GM23338 (cell line): ENCODE data around the gene PARD3. TPM values are rescaled to one million over a fixed set of nuclear protein-coding genes. Genes with fewer than 3 reads are reported as not detected.

ENCODE experiments used
- ATAC-seq: fragments of 200-7000 bp; cut with Tn5 transposase; 3 replicates; pipeline ENCODE4 v1.9.1; 2020
- DNase-seq: peaks from one replicate; pipeline ENCODE4 v3.0.0-alpha.2; 2015; ENCODE audit warnings: low spot score
- H2AFZ ChIP-seq: fragments of 200-600 bp; sonication (generic); 2 replicates; pipeline ENCODE4 v1.8.0; 2016; ENCODE audit warnings: antibody characterized with exemption, mild to moderate bottlenecking, moderate library complexity
- H3F3A ChIP-seq: fragments of 200-600 bp; sonication (generic); replicated peaks from 2 replicates; pipeline ENCODE4 v1.8.0; 2017; ENCODE audit warnings: antibody characterized with exemption, mixed run types, low read depth
- H3K27ac ChIP-seq: fragments of 200-600 bp; sonication (generic); 2 replicates; pipeline ENCODE4 v1.6.1; 2016; ENCODE audit warnings: low read depth
- H3K27me3 ChIP-seq: fragments of 200-600 bp; sonication (generic); 2 replicates; pipeline ENCODE4 v1.8.0; 2016; ENCODE audit warnings: mild to moderate bottlenecking, mixed run types, moderate library complexity; ENCODE audit not compliant: insufficient read depth
- H3K36me3 ChIP-seq: fragments of 200-600 bp; sonication (generic); 2 replicates; pipeline ENCODE4 v1.8.0; 2016; ENCODE audit warnings: mild to moderate bottlenecking; ENCODE audit not compliant: insufficient read depth
- H3K4me1 ChIP-seq: fragments of 200-600 bp; sonication (generic); 2 replicates; pipeline ENCODE4 v1.8.0; 2016; ENCODE audit warnings: mild to moderate bottlenecking, moderate library complexity; ENCODE audit not compliant: insufficient read depth
- H3K4me2 ChIP-seq: fragments of 200-600 bp; sonication (generic); 2 replicates; pipeline ENCODE4 v1.7.1; 2017; ENCODE audit warnings: mixed run types
- H3K4me3 ChIP-seq: fragments of 200-600 bp; sonication (generic); 2 replicates; pipeline ENCODE4 v1.6.1; 2016; ENCODE audit warnings: mixed run types
- H3K79me2 ChIP-seq: fragments of 200-600 bp; sonication (generic); replicated peaks from 2 replicates; pipeline ENCODE4 v1.8.0; 2017; ENCODE audit warnings: mild to moderate bottlenecking; ENCODE audit not compliant: insufficient read depth
- H3K9me2 ChIP-seq: fragments of 200-600 bp; sonication (generic); 2 replicates; pipeline ENCODE4 v1.8.0; 2017; ENCODE audit not compliant: insufficient read depth
- H4K20me1 ChIP-seq: fragments of 200-600 bp; sonication (generic); replicated peaks from 2 replicates; pipeline ENCODE4 v1.8.0; 2017; ENCODE audit warnings: mild to moderate bottlenecking; ENCODE audit not compliant: insufficient read depth
- H3K27ac Mint-ChIP-seq: 2 replicates; pipeline ENCODE4 v1.8.0; 2020; ENCODE audit warnings: inconsistent platforms, mild to moderate bottlenecking, moderate library complexity, mixed read lengths
- H3K27me3 Mint-ChIP-seq: 3 replicates; pipeline ENCODE4 v1.8.0; 2022; ENCODE audit warnings: low read depth, mild to moderate bottlenecking, moderate library complexity, mixed read lengths, inconsistent platforms; ENCODE audit not compliant: insufficient read depth, poor library complexity
- H3K36me3 Mint-ChIP-seq: 3 replicates; pipeline ENCODE4 v1.8.0; 2021; ENCODE audit warnings: low read depth, mild to moderate bottlenecking, inconsistent platforms, moderate library complexity, mixed read lengths
- H3K4me1 Mint-ChIP-seq: 3 replicates; pipeline ENCODE4 v1.8.0; 2020; ENCODE audit warnings: mild to moderate bottlenecking, inconsistent platforms, mixed read lengths
- H3K4me3 Mint-ChIP-seq: 3 replicates; pipeline ENCODE4 v1.8.0; 2021; ENCODE audit warnings: moderate library complexity, mild to moderate bottlenecking, inconsistent platforms, mixed read lengths
- H3K9me3 Mint-ChIP-seq: 3 replicates; pipeline ENCODE4 v1.8.0; 2020; ENCODE audit warnings: moderate library complexity, mild to moderate bottlenecking, inconsistent platforms, mixed read lengths
- CREB1 ChIP-seq: fragments of 250-450 bp; sonication (Bioruptor Pico); IDR thresholded peaks from 2 replicates; pipeline ENCODE4 v1.5.0; 2020; ENCODE audit warnings: low read depth, mild to moderate bottlenecking, moderate library complexity
- EZH2 ChIP-seq: fragments of 200-600 bp; sonication (generic); IDR thresholded peaks from one replicate; pipeline ENCODE4 v1.8.0; 2017; ENCODE audit warnings: antibody characterized with exemption, mild to moderate bottlenecking, low read depth; ENCODE audit not compliant: unreplicated experiment
- STAT1 ChIP-seq: IDR thresholded peaks from one replicate; pipeline ENCODE4 v1.6.1; 2016; ENCODE audit warnings: antibody characterized with exemption; ENCODE audit not compliant: unreplicated experiment
- polyA plus RNA-seq: library from polyadenylated mRNA; unstranded; fragments of >200 nt; fragmentation: Nextera tagmentation; extraction: Ambion mirVana; gene quantifications from 2 replicates; pipeline ENCODE4 v1.2.1, GENCODE V29; 2016
- total RNA-seq: library from RNA; depleted of rRNA; stranded (reverse); fragments of >200 nt; shearing (Covaris generic); gene quantifications from 2 replicates; pipeline ENCODE4 v1.2.3, GENCODE V29; 2014
- TF ChIP-seq, protein P1 (sequence below), 2 experiments: fragments of 200-600 bp in 1 of 2; sonication (generic) in 1 of 2; conservative IDR thresholded peaks; 2 replicates each; pipeline versions ENCODE4 v1.5.1 to v1.6.1; 2016 to 2017; ENCODE audit warnings: antibody characterized with exemption in 2 of 2, low read depth in 2 of 2, mild to moderate bottlenecking in 2 of 2, moderate library complexity in 1 of 2
- TF ChIP-seq, protein P2 (sequence below): fragments of 250-450 bp; sonication (Bioruptor Pico); IDR thresholded peaks from 2 replicates; pipeline ENCODE4 v1.5.0; 2020; ENCODE audit warnings: mild to moderate bottlenecking, moderate library complexity

PARD3 gene
- total and polyA plus RNA-seq, 2 experiments from 2014 or later = 30.2 to 51.4 TPM

DNA sequence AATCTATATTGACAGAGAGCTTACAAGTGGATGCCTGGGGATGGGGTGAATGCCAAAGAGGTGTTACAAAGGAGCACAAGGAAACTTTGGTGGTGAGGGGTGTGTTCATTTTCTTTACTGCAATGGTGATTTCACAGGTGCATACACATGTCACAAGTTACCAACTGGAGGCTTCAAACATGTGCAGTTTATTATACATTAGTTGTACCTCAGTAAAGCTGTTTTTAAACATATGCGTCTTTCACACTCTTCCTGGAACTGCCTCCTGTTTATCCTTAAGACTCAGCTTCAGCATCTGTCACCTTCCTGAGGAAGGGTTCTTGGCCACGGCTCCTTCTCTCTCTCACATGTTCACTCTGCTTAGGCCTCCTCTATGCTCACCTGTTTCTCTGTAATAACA lies 731.5 kb downstream of the PARD3 start:
- H3K27me3 Mint-ChIP-seq = peaks cover 7% of the 10 kb centered on the region
- Histone ChIP-seq H3K27ac (no peak overlapping the region), H3F3A (no peaks in the 10 kb centered on the region), H3K9me2 (0 out of 2 replicates have a peak, but pooled peaks cover 6% of the 10 kb centered on the region), H3K4me2 (no peak overlapping the region), H3K79me2 (no peaks in the 10 kb centered on the region), H3K27me3 (no peaks in the 10 kb centered on the region), H3K36me3 (no peaks in the 10 kb centered on the region), H2AFZ (no peak overlapping the region), H3K4me1 (no peaks in the 10 kb centered on the region), H3K4me3 (no peak overlapping the region), H4K20me1 (no peaks in the 10 kb centered on the region)
- DNase-seq (no peak), ATAC-seq (no peak)
- no peak for TF ChIP-seq EZH2
- no peaks in the 10 kb centered on the region; the same call in 2 of the 3 replicates for H3K4me1 Mint-ChIP-seq
- H3K36me3 Mint-ChIP-seq = peaks cover 5% of the 10 kb centered on the region; the same call in 1 of the 3 replicates
- no peak overlapping the region for H3K4me3 Mint-ChIP-seq
- H3K27ac Mint-ChIP-seq = no peak overlapping the region
- peaks cover 10% of the 10 kb centered on the region for H3K9me3 Mint-ChIP-seq

DNA sequence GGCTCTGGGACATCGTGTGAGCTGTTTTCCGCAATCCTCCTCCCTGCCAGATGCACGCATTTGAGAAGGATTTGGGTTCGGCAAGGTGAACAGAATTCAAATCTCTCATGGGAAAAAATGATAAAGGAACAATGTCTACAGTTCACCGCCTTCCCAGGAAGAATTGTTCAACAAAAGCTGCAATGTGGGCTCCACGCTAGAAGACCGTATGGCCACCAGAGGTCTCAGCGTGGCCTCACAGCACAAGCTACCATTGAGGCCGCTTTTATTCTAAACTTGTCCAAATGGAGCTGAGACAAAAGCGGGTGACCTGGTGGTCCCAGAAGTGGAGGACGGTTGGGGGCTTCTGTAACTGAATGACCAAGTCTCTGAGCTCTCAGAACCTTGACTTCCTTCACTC lies 733.1 kb downstream of the PARD3 start:
- no peak; the same call in 2 of the 3 replicates for ATAC-seq
- H3F3A ChIP-seq = no peaks in the 10 kb centered on the region
- no peaks in the 10 kb centered on the region; the same call in 2 of the 3 replicates for H3K4me1 Mint-ChIP-seq
- H3K9me3 Mint-ChIP-seq = peaks cover 10% of the 10 kb centered on the region
- H3K4me3 Mint-ChIP-seq = no peak overlapping the region
- H3K27me3 ChIP-seq = no peaks in the 10 kb centered on the region
- H3K79me2 ChIP-seq = no peaks in the 10 kb centered on the region
- 0 out of 2 replicates have a peak, but pooled peaks cover 2% of the 10 kb centered on the region for H3K9me2 ChIP-seq
- H3K36me3 Mint-ChIP-seq = peaks cover 5% of the 10 kb centered on the region; the same call in 1 of the 3 replicates
- peaks cover 7% of the 10 kb centered on the region for H3K27me3 Mint-ChIP-seq
- DNase-seq = peak; percentile 38
- no peak overlapping the region for H3K27ac Mint-ChIP-seq
- no peak overlapping the region for H3K4me2 ChIP-seq
- H3K4me3 ChIP-seq = no peak overlapping the region
- peak overlapping the region; percentile 52; the same call in 1 of the 2 replicates for H2AFZ ChIP-seq
- H4K20me1 ChIP-seq = no peaks in the 10 kb centered on the region
- no peaks in the 10 kb centered on the region for H3K4me1 ChIP-seq
- no peak for TF ChIP-seq STAT1
- TF ChIP-seq, protein P1, sequence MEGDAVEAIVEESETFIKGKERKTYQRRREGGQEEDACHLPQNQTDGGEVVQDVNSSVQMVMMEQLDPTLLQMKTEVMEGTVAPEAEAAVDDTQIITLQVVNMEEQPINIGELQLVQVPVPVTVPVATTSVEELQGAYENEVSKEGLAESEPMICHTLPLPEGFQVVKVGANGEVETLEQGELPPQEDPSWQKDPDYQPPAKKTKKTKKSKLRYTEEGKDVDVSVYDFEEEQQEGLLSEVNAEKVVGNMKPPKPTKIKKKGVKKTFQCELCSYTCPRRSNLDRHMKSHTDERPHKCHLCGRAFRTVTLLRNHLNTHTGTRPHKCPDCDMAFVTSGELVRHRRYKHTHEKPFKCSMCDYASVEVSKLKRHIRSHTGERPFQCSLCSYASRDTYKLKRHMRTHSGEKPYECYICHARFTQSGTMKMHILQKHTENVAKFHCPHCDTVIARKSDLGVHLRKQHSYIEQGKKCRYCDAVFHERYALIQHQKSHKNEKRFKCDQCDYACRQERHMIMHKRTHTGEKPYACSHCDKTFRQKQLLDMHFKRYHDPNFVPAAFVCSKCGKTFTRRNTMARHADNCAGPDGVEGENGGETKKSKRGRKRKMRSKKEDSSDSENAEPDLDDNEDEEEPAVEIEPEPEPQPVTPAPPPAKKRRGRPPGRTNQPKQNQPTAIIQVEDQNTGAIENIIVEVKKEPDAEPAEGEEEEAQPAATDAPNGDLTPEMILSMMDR (conservative IDR thresholded peaks at IDR 0.05; ENCODE audit: low read depth in 2 of 2) = peak; percentile 48 to 67
- H3K27ac ChIP-seq = no peak overlapping the region
- H3K36me3 ChIP-seq = no peaks in the 10 kb centered on the region

DNA sequence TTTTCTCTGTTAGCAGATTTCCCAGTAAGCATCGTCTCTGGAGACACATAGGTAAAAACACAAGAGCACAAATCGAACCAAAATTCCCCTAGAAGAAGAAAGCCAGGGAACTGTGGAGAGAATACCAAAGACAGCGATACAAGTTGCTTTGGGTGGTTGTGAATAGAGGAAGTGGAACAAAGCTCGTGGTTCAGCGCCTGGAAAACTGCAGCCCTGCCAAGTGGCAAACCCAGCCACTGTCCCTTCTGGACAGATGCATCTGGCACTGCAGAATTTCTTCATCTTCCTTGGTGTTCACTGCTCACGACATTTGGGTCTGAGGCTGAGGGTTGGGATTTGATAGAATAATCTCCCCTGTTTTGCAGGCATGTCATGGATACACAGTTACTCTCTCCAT lies 733.8 kb downstream of the PARD3 start:
- H3K4me3 ChIP-seq = no peak overlapping the region
- no peak for DNase-seq
- H3K36me3 Mint-ChIP-seq = peaks cover 5% of the 10 kb centered on the region; the same call in 1 of the 3 replicates
- H3K27ac Mint-ChIP-seq = no peak overlapping the region
- TF ChIP-seq, protein P2, sequence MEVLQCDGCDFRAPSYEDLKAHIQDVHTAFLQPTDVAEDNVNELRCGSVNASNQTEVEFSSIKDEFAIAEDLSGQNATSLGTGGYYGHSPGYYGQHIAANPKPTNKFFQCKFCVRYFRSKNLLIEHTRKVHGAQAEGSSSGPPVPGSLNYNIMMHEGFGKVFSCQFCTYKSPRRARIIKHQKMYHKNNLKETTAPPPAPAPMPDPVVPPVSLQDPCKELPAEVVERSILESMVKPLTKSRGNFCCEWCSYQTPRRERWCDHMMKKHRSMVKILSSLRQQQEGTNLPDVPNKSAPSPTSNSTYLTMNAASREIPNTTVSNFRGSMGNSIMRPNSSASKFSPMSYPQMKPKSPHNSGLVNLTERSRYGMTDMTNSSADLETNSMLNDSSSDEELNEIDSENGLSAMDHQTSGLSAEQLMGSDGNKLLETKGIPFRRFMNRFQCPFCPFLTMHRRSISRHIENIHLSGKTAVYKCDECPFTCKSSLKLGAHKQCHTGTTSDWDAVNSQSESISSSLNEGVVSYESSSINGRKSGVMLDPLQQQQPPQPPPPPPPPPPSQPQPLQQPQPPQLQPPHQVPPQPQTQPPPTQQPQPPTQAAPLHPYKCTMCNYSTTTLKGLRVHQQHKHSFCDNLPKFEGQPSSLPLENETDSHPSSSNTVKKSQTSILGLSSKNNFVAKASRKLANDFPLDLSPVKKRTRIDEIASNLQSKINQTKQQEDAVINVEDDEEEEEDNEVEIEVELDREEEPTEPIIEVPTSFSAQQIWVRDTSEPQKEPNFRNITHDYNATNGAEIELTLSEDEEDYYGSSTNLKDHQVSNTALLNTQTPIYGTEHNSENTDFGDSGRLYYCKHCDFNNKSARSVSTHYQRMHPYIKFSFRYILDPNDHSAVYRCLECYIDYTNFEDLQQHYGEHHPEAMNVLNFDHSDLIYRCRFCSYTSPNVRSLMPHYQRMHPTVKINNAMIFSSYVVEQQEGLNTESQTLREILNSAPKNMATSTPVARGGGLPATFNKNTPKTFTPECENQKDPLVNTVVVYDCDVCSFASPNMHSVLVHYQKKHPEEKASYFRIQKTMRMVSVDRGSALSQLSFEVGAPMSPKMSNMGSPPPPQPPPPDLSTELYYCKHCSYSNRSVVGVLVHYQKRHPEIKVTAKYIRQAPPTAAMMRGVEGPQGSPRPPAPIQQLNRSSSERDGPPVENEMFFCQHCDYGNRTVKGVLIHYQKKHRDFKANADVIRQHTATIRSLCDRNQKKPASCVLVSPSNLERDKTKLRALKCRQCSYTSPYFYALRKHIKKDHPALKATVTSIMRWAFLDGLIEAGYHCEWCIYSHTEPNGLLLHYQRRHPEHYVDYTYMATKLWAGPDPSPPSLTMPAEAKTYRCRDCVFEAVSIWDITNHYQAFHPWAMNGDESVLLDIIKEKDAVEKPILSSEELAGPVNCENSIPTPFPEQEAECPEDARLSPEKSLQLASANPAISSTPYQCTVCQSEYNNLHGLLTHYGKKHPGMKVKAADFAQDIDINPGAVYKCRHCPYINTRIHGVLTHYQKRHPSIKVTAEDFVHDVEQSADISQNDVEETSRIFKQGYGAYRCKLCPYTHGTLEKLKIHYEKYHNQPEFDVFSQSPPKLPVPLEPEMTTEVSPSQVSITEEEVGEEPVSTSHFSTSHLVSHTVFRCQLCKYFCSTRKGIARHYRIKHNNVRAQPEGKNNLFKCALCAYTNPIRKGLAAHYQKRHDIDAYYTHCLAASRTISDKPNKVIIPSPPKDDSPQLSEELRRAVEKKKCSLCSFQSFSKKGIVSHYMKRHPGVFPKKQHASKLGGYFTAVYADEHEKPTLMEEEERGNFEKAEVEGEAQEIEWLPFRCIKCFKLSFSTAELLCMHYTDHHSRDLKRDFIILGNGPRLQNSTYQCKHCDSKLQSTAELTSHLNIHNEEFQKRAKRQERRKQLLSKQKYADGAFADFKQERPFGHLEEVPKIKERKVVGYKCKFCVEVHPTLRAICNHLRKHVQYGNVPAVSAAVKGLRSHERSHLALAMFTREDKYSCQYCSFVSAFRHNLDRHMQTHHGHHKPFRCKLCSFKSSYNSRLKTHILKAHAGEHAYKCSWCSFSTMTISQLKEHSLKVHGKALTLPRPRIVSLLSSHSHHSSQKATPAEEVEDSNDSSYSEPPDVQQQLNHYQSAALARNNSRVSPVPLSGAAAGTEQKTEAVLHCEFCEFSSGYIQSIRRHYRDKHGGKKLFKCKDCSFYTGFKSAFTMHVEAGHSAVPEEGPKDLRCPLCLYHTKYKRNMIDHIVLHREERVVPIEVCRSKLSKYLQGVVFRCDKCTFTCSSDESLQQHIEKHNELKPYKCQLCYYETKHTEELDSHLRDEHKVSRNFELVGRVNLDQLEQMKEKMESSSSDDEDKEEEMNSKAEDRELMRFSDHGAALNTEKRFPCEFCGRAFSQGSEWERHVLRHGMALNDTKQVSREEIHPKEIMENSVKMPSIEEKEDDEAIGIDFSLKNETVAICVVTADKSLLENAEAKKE (CRISPR knock-in tag) = no peak
- no peak for TF ChIP-seq CREB1
- TF ChIP-seq EZH2 = no peak
- H3K4me1 Mint-ChIP-seq = no peaks in the 10 kb centered on the region; the same call in 2 of the 3 replicates
- no peaks in the 10 kb centered on the region for H3K79me2 ChIP-seq
- H3K27me3 ChIP-seq = no peaks in the 10 kb centered on the region
- peak overlapping the region; percentile 52; the same call in 1 of the 2 replicates for H2AFZ ChIP-seq
- ATAC-seq = no peak
- peaks cover 7% of the 10 kb centered on the region for H3K27me3 Mint-ChIP-seq
- H3K36me3 ChIP-seq = no peaks in the 10 kb centered on the region
- no peak overlapping the region for H3K4me2 ChIP-seq
- 0 out of 2 replicates have a peak, but pooled peaks cover 4% of the 10 kb centered on the region for H3K9me2 ChIP-seq
- H3K27ac ChIP-seq = no peak overlapping the region
- no peak overlapping the region for H3K4me3 Mint-ChIP-seq
- no peaks in the 10 kb centered on the region for H4K20me1 ChIP-seq
- H3K4me1 ChIP-seq = no peaks in the 10 kb centered on the region
- H3F3A ChIP-seq = no peaks in the 10 kb centered on the region
- peaks cover 10% of the 10 kb centered on the region for H3K9me3 Mint-ChIP-seq
